RWPE1 (cell line): ENCODE results near the gene LCE3B.

Experiments used
- CTCF ChIA-PET: fragments of 350-600 bp; sonication (Branson Sonifier 250); formaldehyde crosslinking; extraction: SDS; loops from one replicate; lab custom pipeline; 2021; lab: Yijun Ruan, JAX
- POLR2A ChIA-PET: fragments of 400-600 bp; formaldehyde crosslinking; extraction: SDS; loops from one replicate; lab custom pipeline; 2020; ENCODE audit warnings: antibody characterized with exemption; ENCODE audit not compliant: low non-redundant PET; lab: Yijun Ruan, JAX
- DNase-seq: peaks from one replicate; pipeline ENCODE4 v3.0.0; 2012; ENCODE audit warnings: low spot score
- H3K27ac ChIP-seq: fragments of 450-650 bp; 2 replicates; pipeline ENCODE4 v1.5.1; 2017
- TF ChIP-seq, protein P1 (sequence below): fragments of 450-650 bp; conservative IDR thresholded peaks from 2 replicates; pipeline ENCODE4 v1.5.1; 2017; ENCODE audit warnings: low read depth, mild to moderate bottlenecking

LCE3B gene

DNA sequence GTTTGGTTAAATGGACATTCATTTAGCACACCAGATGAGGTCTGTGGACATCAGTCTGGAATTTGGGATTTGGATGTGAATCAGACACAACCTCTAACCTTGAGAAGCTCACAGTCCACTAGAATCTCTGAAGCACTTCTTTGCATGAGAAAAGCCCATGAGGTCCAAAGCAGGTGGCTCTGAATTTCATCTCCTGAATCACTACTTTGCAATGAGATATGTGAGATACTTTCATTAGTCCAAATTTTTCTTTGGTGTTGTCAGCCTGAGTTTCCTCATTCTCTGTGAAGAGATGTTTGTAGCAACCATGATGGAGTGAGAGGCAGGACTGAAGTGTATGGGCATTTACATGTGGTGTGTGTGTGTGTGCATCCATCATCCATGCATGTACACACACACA is 33.0 kb downstream of the LCE3B start:
- TF ChIP-seq, protein P1, sequence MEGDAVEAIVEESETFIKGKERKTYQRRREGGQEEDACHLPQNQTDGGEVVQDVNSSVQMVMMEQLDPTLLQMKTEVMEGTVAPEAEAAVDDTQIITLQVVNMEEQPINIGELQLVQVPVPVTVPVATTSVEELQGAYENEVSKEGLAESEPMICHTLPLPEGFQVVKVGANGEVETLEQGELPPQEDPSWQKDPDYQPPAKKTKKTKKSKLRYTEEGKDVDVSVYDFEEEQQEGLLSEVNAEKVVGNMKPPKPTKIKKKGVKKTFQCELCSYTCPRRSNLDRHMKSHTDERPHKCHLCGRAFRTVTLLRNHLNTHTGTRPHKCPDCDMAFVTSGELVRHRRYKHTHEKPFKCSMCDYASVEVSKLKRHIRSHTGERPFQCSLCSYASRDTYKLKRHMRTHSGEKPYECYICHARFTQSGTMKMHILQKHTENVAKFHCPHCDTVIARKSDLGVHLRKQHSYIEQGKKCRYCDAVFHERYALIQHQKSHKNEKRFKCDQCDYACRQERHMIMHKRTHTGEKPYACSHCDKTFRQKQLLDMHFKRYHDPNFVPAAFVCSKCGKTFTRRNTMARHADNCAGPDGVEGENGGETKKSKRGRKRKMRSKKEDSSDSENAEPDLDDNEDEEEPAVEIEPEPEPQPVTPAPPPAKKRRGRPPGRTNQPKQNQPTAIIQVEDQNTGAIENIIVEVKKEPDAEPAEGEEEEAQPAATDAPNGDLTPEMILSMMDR: no peak
- H3K27ac ChIP-seq: no peak overlapping the region
- no peak for DNase-seq
- POLR2A ChIA-PET: no interaction called here
- CTCF ChIA-PET: no interaction called here

DNA sequence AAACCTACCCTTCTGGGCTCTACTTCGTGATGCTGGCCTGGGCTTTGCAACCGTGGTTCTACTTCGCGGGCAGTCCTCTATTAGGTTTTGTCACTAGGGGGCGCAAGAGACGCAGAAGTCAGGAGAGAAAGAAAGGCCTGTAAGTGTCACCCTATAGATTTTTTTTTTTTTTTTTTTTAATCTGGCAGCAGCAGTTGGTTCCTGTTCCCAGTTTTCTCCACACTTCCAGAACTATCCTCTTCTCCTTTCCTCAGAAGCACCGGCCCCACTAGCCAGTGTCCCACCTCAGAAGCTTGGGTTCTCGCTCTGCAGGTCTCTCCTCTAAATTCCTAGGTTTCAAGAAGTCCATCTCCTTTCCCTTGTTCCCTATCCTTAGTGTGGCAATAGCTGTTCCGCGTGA is 40.5 kb downstream of the LCE3B start:
- no peak overlapping the region for H3K27ac ChIP-seq
- TF ChIP-seq, protein P1: peak; percentile 82
- ChIA-PET CTCF (interaction anchor here (0.5 to 3.6 kb wide), 29 partner anchors 9 to 1693 kb away, joined by 3 to 17 read pairs (median 4); partner anchors contain the start of genes LCE2A and LCE2D), POLR2A (no interaction called here)
- DNase-seq: peak; percentile 55

DNA sequence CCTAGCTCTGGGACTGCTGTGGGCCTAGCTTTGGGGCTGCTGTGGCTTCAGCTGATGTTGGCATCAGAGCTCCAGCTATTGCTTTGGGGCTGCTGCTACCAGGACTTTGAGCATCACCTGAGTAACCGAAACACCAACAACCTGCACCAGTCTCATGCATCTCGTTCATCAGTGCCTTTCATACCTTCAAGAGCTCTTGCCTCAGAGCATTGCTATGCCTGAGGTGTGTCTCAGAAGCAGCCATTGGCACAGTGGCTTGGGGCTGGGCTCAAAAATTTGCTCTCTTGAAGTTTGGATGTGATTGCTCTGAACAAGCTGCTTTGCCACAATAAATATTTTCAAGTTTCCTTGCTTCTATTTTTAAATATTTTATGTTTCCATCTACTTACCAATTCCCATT is 42.8 kb downstream of the LCE3B start:
- no peak for DNase-seq
- no peak overlapping the region for H3K27ac ChIP-seq
- ChIA-PET CTCF (interaction anchor here (1.2 kb wide), 2 partner anchors 213 to 536 kb away, joined by 3 read pairs; no protein-coding TSS in a partner anchor), POLR2A (no interaction called here)
- TF ChIP-seq, protein P1: no peak

DNA sequence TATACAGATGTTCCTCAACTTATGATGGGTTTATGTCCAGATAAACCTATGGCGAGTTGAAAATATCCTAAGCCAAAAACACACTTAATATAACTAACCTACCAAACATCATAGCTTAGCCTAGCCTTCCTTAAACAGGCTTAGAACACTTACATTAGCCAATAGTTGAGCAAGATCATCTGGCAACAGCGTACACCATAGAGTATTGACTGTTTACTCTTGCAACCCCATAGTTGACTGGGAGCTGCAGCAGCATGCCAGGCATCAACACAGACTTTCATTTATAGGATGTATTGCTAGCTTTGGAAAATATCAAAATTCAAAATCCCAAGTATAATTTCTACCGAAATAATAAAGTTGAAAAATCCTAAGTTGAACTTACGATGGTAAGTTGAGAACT is 44.1 kb downstream of the LCE3B start:
- CTCF ChIA-PET: no interaction called here
- no peak overlapping the region for H3K27ac ChIP-seq
- DNase-seq: no peak
- TF ChIP-seq, protein P1: no peak
- POLR2A ChIA-PET: no interaction called here

DNA sequence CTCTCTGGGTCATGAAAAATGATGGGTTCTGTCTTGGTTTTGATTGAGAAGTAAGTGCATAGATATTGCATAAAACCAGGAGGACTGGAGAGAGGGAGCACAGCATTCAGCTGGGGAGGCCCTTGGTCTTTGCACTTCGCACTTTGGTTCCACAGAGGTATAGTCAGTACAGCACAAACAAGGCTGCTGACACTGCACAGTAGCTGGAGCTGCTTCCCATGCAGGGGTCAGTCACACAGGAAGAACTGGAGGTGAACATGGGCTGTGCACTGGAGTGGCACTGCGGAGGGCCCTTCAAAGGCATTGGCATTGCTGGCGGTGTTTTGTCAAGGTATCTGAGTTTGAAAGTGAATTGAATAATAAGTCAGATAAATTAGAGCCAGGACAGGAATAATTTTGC is 45.0 kb downstream of the LCE3B start:
- DNase-seq: no peak
- ChIA-PET CTCF (no interaction called here), POLR2A (no interaction called here)
- no peak overlapping the region for H3K27ac ChIP-seq
- TF ChIP-seq, protein P1: no peak

DNA sequence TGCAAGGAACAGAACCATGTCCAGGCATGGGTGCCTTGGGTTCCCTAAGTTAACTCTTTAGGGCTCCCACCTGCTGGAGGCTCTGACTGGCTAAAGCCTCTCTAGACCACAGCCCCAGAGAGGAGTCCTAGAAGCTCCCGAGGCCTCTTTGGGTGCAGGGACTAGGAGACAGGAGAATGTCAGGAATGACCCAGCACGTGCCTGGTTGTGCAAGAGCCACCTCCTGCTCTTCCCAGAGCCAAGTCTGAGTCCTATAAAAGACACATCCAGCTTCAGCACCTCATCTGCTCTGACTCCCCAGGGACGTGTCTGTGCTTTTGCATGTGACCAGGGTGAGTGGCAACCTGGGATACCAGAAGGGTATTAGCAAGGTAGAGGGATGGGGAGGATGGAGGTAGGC is 49.5 kb downstream of the LCE3B start, which contains the start of gene LCE2D:
TSS of gene LCE2D (plus strand) at position 283 of the 400 bp plus-strand sequence. CDS start 726 bp downstream, outside the sequence.
- H3K27ac ChIP-seq: no peak within 1 kb of the TSS
- TF ChIP-seq, protein P1: no peak
- CTCF ChIA-PET: interaction anchor here (1.4 kb wide), 1 partner anchor 9 kb away, joined by 7 read pairs; no protein-coding TSS in a partner anchor
- POLR2A ChIA-PET: no interaction called here
- DNase-seq: no peak
